ENCODE measurements around the gene HS3ST5.

- no peak for TF ChIP-seq POLR2AphosphoS5 (IDR thresholded peaks at IDR 0.05; ENCODE audit: low read depth, low read length)
- TF ChIP-seq POLR2A (IDR thresholded peaks at IDR 0.05; ENCODE audit: low read depth, low read length) = no peak
- TF ChIP-seq TAF1 (IDR thresholded peaks at IDR 0.05; ENCODE audit: low read depth, low read length) = no peak
- TF ChIP-seq SPI1 (IDR thresholded peaks at IDR 0.05; ENCODE audit: low read depth, low read length) = no peak
Measured at GRCh38 chr6:114061116-114061515, 281.7 kb downstream of the HS3ST5 start.
